A673 (cell line): ENCODE results near the gene CSNK2A1. TPM values are rescaled to one million over a fixed set of nuclear protein-coding genes. Genes with fewer than 3 reads are reported as not detected.

Experiments used
- BruUV-seq: library from RNA; stranded (reverse); fragments of 400-500 nt; replicated peaks from 2 replicates; lab custom pipeline; 2021; lab: Mats Ljungman, UMichigan
- CTCF ChIA-PET: fragments of 300-600 bp; sonication (Branson Sonifier 250); formaldehyde crosslinking; loops from one replicate; lab custom pipeline; 2022; ENCODE audit warnings: antibody characterized with exemption; lab: Charles Lee
- POLR2A ChIA-PET: fragments of 300-600 bp; sonication (Branson Sonifier 250); formaldehyde crosslinking; loops from one replicate; lab custom pipeline; 2022; ENCODE audit warnings: antibody characterized with exemption; ENCODE audit not compliant: low non-redundant PET; lab: Charles Lee
- DNase-seq: peaks from one replicate; pipeline ENCODE4 v3.0.0-alpha.2; 2015; ENCODE audit warnings: low spot score
- H3K27ac ChIP-seq: fragments of 200-600 bp; sonication (generic); 2 replicates; pipeline ENCODE4 v1.5.1; 2016; ENCODE audit warnings: mixed run types, low read depth, mild to moderate bottlenecking, mixed read lengths, antibody characterized with exemption, low read length; ENCODE audit not compliant: poor library complexity, severe bottlenecking
- H3K27me3 ChIP-seq: fragments of 200-600 bp; sonication (generic); replicated peaks from 2 replicates; pipeline ENCODE4 v1.6.1; 2017; ENCODE audit warnings: mixed run types, low read depth, mild to moderate bottlenecking, mixed read lengths, antibody characterized with exemption, low read length; ENCODE audit not compliant: insufficient read depth, poor library complexity
- H3K36me3 ChIP-seq: fragments of 200-600 bp; sonication (generic); 2 replicates; pipeline ENCODE4 v1.6.1; 2016; ENCODE audit warnings: mixed run types, mild to moderate bottlenecking, mixed read lengths, antibody characterized with exemption, low read length; ENCODE audit not compliant: insufficient read depth, poor library complexity, severe bottlenecking
- H3K4me1 ChIP-seq: fragments of 200-600 bp; sonication (generic); 2 replicates; pipeline ENCODE4 v1.6.1; 2017; ENCODE audit warnings: mixed run types, mild to moderate bottlenecking, mixed read lengths, antibody characterized with exemption, low read length; ENCODE audit not compliant: insufficient read depth, poor library complexity, severe bottlenecking
- H3K4me3 ChIP-seq: fragments of 200-600 bp; sonication (generic); 2 replicates; pipeline ENCODE4 v1.5.1; 2016; ENCODE audit warnings: low read depth, mixed run types, mild to moderate bottlenecking, mixed read lengths, low read length; ENCODE audit not compliant: poor library complexity, severe bottlenecking
- H3K9me3 ChIP-seq: fragments of 200-600 bp; sonication (generic); 2 replicates; pipeline ENCODE4 v1.6.1; 2016; ENCODE audit warnings: mixed run types, low read depth, mild to moderate bottlenecking, mixed read lengths, antibody characterized with exemption, low read length; ENCODE audit not compliant: poor library complexity, severe bottlenecking
- CTCF ChIP-seq: fragments of 300-800, 200-600 bp; sonication (generic); conservative IDR thresholded peaks from 2 replicates; pipeline ENCODE4 v1.5.1; 2017; ENCODE audit warnings: low read depth, mild to moderate bottlenecking, antibody characterized with exemption, low read length, moderate library complexity, mixed read lengths
- EZH2 ChIP-seq: fragments of 200-600 bp; sonication (generic); IDR thresholded peaks from 2 replicates; pipeline ENCODE4 v1.6.1; 2017; ENCODE audit warnings: borderline replicate concordance, low read depth, mild to moderate bottlenecking, mixed read lengths, antibody characterized with exemption, low read length; ENCODE audit not compliant: poor library complexity, severe bottlenecking
- intact Hi-C: fragments of 100-400 bp; cut with micrococcal nuclease; formaldehyde crosslinking; loops from one replicate; pipeline ENCODE4 v1.10.0; 2022; ENCODE audit not compliant: unreplicated experiment
- total RNA-seq: library from RNA; stranded (reverse); gene quantifications from 2 replicates; pipeline ENCODE4 v1.2.3, GENCODE V29; 2021

CSNK2A1 gene
- total RNA-seq, 1 experiment from 2014 or later, result 233 TPM

GRCh38 chr20:571754-572441 is 28.3 kb upstream of the CSNK2A1 start:
- no peaks in the 10 kb centered on the region for H3K36me3 ChIP-seq
- CTCF ChIA-PET, result no interaction called here
- peaks cover 15% of the 10 kb centered on the region for H3K4me1 ChIP-seq
- H3K4me3 ChIP-seq, result no peak overlapping the region
- no peak overlapping the region for H3K27ac ChIP-seq
- peaks cover 3% of the 10 kb centered on the region for H3K27me3 ChIP-seq
- no TSS peak for BruUV-seq
- DNase-seq, result no peak
- no peaks in the 10 kb centered on the region for H3K9me3 ChIP-seq
- TF ChIP-seq EZH2 (no peak), CTCF (no peak)
- POLR2A ChIA-PET, result no interaction called here
- intact Hi-C loops, result no loop called here

GRCh38 chr20:568673-569415 is 25.3 kb upstream of the CSNK2A1 start:
- Histone ChIP-seq H3K27ac (no peak overlapping the region), H3K27me3 (peaks cover 3% of the 10 kb centered on the region), H3K9me3 (no peaks in the 10 kb centered on the region), H3K4me3 (no peak overlapping the region), H3K4me1 (peaks cover 15% of the 10 kb centered on the region), H3K36me3 (no peaks in the 10 kb centered on the region)
- ChIA-PET POLR2A (no interaction called here), CTCF (interaction anchor here (0.7 kb wide), 1 partner anchor 76 kb away, joined by 3 read pairs; no protein-coding TSS in a partner anchor)
- intact Hi-C loops, result no loop called here
- DNase-seq, result no peak
- no peak for TF ChIP-seq EZH2
- no peak for TF ChIP-seq CTCF
- no TSS peak for BruUV-seq

- Histone ChIP-seq H3K27ac (no peak overlapping the region), H3K27me3 (peaks cover 3% of the 10 kb centered on the region), H3K4me3 (no peak overlapping the region), H3K36me3 (no peaks in the 10 kb centered on the region), H3K4me1 (peaks cover 15% of the 10 kb centered on the region), H3K9me3 (no peaks in the 10 kb centered on the region)
- CTCF ChIA-PET, result interaction anchor here (0.7 kb wide), 1 partner anchor 77 kb away, joined by 3 read pairs; no protein-coding TSS in a partner anchor
- no TSS peak for BruUV-seq
- TF ChIP-seq CTCF (no peak), EZH2 (no peak)
- intact Hi-C loops, result no loop called here
- DNase-seq, result no peak
- POLR2A ChIA-PET, result no interaction called here
These were observed 24.6 kb upstream of the CSNK2A1 start for GRCh38 chr20:568097-568652.
